BJ (cell line): ENCODE measurements around the gene PSMC1. TPM values are rescaled to one million over a fixed set of nuclear protein-coding genes. Genes with fewer than 3 reads are reported as not detected.

Experiments
- CTCF ChIA-PET: fragments of 350-600 bp; formaldehyde crosslinking; extraction: SDS; loops from one replicate; lab custom pipeline; 2021; ENCODE audit warnings: antibody characterized with exemption, inconsistent platforms; lab: Yijun Ruan, JAX
- POLR2A ChIA-PET: fragments of 300-600 bp; sonication (Branson Sonifier 250); formaldehyde crosslinking; extraction: SDS; loops from one replicate; lab custom pipeline; 2021; ENCODE audit warnings: antibody characterized with exemption; lab: Charles Lee
- DNase-seq: peaks from one replicate; pipeline ENCODE4 v3.0.0-alpha.2; 2011; ENCODE audit warnings: low read depth
- H3K27me3 ChIP-seq: 2 replicates; pipeline ENCODE4 v1.6.0; 2011; ENCODE audit warnings: low read length; ENCODE audit not compliant: control insufficient read depth, insufficient read depth
- H3K36me3 ChIP-seq: 2 replicates; pipeline ENCODE4 v1.5.1; 2011; ENCODE audit warnings: low read length; ENCODE audit not compliant: control insufficient read depth, insufficient read depth
- H3K4me3 ChIP-seq: 2 replicates; pipeline ENCODE4 v1.5.1; 2011; ENCODE audit warnings: low read depth, mild to moderate bottlenecking, control low read depth, low read length
- CTCF ChIP-seq: IDR thresholded peaks from 2 replicates; pipeline ENCODE4 v1.5.1; 2011; ENCODE audit warnings: low read depth, mild to moderate bottlenecking, control low read depth, inconsistent platforms, low read length, moderate library complexity; ENCODE audit not compliant: insufficient read depth
- polyA plus RNA-seq: library from polyadenylated mRNA; depleted of rRNA; stranded (reverse); fragments of >200 nt; gene quantifications from 2 replicates; pipeline ENCODE4 v1.2.3, GENCODE V29; 2011

PSMC1 gene
- polyA plus RNA-seq, 1 experiment: 102 TPM

- H3K4me3 ChIP-seq: no peak overlapping the region
- no peak for DNase-seq
- peaks cover 16% of the 10 kb centered on the region for H3K36me3 ChIP-seq
- no peak for TF ChIP-seq CTCF
- ChIA-PET CTCF (no interaction called here), POLR2A (no interaction called here)
- no peaks in the 10 kb centered on the region for H3K27me3 ChIP-seq
Observed at GRCh38 chr14:90275820-90276219, 19.5 kb downstream of the PSMC1 start.

- ChIA-PET CTCF (interaction anchor here (0.9 to 1.3 kb wide), 2 partner anchors 9 to 389 kb away, joined by 3 to 4 read pairs; no protein-coding TSS in a partner anchor), POLR2A (no interaction called here)
- H3K36me3 ChIP-seq: peaks cover 14% of the 10 kb centered on the region
- no peak overlapping the region for H3K4me3 ChIP-seq
- no peaks in the 10 kb centered on the region for H3K27me3 ChIP-seq
- TF ChIP-seq CTCF: no peak
- DNase-seq: no peak
Observed at GRCh38 chr14:90276646-90277367, 20.5 kb downstream of the PSMC1 start.

- POLR2A ChIA-PET: no interaction called here
- DNase-seq: no peak
- Histone ChIP-seq H3K36me3 (peaks cover 11% of the 10 kb centered on the region), H3K27me3 (no peaks in the 10 kb centered on the region), H3K4me3 (no peak overlapping the region)
- CTCF ChIA-PET: interaction anchor here (1.3 kb wide), 1 partner anchor 8 kb away, joined by 4 read pairs; no protein-coding TSS in a partner anchor
- no peak for TF ChIP-seq CTCF
Observed at GRCh38 chr14:90277581-90278198, 21.3 kb downstream of the PSMC1 start.

GRCh38 chr14:90278199-90279175, 22.1 kb downstream of the PSMC1 start:
- Histone ChIP-seq H3K27me3 (no peaks in the 10 kb centered on the region), H3K4me3 (no peak overlapping the region), H3K36me3 (peaks cover 7% of the 10 kb centered on the region)
- TF ChIP-seq CTCF: no peak
- CTCF ChIA-PET: interaction anchor here (0.7 kb wide), 1 partner anchor 419 kb away, joined by 3 read pairs; no protein-coding TSS in a partner anchor
- no peak for DNase-seq
- POLR2A ChIA-PET: no interaction called here
